GM23248 (cell line): ENCODE measurements around the gene FIBIN.

Experiments used
- EZH2 ChIP-seq: fragments of 200-600 bp; sonication (generic); IDR thresholded peaks from 2 replicates; pipeline ENCODE4 v1.6.1; 2018; ENCODE audit warnings: antibody characterized with exemption, mild to moderate bottlenecking; ENCODE audit not compliant: insufficient read depth, poor library complexity, severe bottlenecking
- EZH2phosphoT487 ChIP-seq: fragments of 200-600 bp; sonication (generic); IDR thresholded peaks from 2 replicates; pipeline ENCODE4 v1.6.1; 2018; ENCODE audit warnings: antibody characterized with exemption, moderate library complexity, mild to moderate bottlenecking, low read depth; ENCODE audit not compliant: insufficient read depth

DNA sequence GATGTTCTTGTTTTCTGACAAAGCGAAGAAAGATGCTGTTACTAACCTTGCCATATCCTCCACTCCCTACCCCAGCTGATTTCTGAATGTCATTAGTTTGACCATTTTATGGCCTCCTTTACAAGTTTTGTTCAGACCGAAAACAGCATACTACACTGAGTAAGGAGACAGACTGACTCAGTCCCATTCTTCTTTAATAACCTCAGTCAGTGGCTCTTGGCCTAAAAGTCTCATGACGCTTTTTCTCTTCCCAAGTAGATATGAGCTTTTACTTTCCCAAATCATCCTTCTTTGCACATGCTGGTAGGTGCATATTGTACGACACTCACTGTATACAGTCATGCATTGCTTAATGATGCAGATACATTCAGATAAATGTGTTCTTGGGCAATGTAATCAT is 8.0 kb upstream of the FIBIN start:
- TF ChIP-seq EZH2 = no peak
- no peak for TF ChIP-seq EZH2phosphoT487
